HG03097 (cell line): ENCODE data around the gene MRPS2.
"Not testable (repeated sequence)": the region's sequence is repeated elsewhere in the genome, so short reads cannot be mapped to it uniquely, and the experiment has no call there.

Source experiments
- ATAC-seq: cut with Tn5 transposase; IDR thresholded peaks from one replicate; pipeline ENCODE4 v1.9.1; 2021; ENCODE audit not compliant: unreplicated experiment, low FRiP score

MRPS2 gene

DNA sequence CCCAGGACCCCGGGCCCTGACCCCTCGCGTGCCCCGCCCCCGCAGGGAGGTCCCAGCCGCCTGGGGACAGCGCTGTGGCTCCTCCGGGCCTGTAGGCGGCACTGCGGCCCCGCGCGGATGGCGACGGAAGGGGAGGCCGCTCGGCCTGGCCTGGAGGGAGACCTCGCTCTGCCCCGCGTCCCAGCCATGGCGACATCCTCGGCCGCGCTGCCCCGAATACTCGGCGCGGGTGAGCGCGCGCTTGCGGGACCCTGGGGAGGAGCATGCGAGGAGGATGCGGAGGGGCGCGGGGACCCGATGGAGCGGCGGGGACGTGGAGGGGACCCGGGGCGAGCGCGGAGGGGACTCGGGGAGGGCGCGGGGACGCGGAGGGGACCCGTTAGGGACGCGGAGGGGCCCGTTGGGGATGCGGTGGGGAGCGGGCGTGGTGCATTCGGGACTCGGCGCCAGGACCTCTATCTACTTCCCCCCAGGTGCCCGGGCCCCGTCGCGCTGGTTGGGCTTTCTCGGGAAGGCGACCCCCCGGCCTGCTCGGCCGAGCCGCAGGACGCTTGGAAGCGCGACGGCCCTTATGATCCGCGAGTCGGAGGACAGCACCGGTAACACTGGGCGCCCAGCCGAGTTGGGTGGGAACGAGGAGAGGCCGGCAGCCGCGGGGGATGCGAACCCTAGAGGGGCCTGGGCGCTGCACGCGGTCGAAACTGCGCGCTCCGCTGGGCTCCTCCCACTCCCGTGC lies at the start of gene MRPS2:
TSS of gene MRPS2 (plus strand) at position 158 of the 736 bp plus-strand sequence. CDS start at position 187, 29 bp downstream.
- ATAC-seq: peak; percentile 69

DNA sequence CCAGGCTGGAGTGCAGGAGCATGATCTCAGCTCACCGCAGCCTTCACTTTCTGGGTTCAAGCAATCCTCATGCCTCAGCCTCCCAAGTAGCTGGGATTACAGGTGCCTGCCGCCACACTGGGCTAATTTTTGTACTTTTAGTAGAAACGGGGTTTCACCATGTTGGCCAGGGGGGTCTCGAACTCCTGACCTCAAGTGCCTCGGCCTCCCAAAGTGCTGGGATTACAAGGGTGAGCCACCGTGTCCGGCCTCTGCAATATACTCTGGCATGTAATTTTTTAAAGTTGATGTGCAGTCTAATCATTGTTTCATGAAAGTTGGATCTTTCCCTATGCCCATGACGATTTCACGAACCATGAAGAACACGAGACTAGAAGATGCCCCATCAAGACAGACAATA lies 49.5 kb upstream of the MRPS2 start:
- ATAC-seq: no peak

DNA sequence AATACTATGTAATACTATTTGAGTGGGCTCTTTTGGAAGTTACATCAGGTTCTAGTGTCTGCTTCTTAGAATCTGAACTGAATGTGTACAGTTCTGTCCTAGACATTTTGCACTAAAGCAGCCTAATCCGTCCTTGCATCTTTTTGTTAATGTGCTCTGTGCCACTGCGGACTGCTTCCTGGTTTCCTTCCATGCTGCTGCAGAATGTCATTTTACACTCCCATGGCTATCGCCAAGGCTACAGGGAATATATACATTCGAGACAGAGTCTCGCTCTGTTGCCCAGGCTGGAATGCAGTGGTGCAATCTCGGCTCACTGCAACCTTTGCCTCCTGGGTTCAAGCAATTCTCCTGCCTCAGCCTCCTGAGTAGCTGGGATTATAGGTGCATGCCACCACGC lies 48.6 kb upstream of the MRPS2 start:
- not testable (repeated sequence) for ATAC-seq

DNA sequence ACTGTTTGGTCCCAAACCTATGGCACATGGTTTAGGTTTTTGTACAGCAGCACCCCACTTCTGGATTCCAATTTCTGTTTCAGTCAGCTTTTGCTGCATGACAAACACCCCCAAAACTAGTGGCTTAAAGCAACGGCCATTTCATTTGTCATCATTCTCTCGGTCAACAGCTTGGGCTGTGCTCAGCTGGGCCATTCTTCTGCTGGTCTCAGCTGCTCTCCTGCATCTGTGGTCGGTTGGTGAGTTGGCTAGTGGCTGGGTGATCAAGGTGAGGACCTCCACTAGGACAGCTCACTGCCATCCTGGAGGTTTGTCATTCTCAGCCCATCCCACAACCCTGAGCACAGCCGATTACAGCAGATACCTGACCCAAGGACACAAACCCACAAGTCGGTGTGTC lies 45.7 kb upstream of the MRPS2 start:
- ATAC-seq: no peak

DNA sequence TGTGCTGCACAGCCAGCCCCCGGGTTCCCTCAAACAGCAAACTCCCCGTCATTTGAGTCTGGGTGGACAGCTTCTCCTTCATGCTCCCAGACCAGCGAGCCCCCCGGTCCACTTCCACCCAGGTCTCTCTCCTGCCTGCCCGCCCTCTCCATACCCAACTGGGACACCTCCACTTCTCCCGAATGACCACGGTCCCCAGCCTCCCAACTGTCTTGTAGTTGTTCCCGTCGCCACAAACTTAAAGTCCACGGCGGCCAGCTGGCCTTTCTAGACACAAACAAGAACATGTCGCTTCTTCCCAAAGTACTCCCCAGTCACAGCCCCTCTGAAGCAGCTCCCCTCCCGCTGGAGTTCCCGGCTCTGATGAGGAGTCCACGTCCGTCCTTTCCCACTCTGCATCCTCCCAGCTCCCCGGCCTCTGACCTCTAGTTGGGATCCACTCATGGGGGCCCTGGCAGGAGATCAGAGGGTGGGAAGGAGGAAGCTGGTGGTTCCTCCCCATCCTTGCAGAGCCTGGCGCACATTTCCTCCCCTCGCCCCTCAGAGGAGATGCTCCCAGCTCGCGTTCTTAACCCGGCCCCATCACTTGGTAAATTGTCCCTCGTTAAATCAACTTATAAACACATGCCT lies 45.0 kb upstream of the MRPS2 start:
- ATAC-seq: no peak

DNA sequence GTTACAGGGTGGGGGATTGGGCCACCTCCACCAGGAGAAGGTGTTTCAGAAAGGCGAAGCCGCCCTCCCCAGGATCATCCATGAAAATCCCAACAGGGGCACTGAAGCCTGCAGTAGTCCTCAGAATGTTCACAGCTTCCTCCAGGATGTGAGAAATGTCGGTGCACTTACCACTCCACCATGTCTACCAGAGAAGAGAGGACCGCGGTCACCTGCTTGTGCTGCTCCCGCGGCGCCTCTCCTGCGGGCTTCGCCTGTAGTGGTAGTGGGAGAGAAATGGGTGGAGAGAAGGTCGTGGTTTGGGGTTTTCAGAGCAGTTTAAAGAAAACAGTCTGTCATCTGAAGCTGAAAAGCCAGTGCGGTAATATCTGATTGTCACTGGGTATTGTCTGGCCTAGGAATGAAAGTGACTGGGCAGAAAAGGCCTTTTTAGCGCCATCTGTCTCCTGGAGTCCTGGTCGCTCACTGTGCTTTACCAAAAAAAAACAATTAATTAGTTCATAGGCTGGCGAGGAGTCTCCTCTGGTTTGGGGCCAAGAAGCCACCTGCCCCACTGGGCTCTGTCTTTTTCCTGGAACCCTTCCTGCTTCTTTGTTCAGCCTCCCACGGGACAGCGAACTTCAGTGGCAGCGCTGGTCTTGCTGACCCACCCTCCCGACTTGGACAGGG lies 43.9 kb upstream of the MRPS2 start:
- ATAC-seq: no peak

DNA sequence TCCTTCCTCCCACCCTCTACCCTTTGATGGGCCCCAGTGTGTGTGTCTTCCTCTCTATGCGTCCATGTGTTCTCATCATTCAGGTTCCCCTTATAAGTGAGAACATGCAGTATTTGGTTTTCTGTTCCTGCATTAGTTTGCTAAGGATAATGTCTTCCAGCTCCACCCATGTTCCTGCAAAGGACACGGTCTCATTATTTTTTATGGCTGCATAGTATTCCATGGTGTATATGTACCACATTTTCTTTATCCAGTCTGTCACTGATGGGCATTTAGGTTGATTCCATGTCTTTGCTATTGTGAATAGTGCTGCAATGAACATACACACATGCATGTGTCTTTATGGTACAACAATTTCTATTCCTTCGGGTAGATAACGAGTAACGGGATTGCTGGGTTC lies 42.0 kb upstream of the MRPS2 start:
- ATAC-seq: not testable (repeated sequence)

DNA sequence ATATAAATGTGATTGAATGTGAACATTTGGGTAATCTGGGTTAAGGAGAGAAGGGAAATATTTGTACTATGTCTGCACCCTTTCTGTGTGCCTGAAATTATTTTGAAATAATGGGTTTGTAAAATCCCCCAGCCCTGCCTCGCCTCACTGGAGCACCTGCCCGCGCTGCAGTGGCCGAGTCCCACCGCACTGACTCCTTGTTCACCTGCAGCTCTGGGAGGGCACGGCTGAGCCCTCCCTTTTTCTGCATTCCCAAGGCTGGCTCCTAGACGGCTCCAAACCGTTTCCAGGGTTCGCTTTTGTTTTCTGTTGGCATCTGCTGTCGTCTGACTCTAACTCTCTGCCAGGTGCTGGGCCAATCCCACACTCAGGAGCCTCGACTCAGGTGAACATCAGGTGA lies 38.5 kb upstream of the MRPS2 start:
- no peak for ATAC-seq

DNA sequence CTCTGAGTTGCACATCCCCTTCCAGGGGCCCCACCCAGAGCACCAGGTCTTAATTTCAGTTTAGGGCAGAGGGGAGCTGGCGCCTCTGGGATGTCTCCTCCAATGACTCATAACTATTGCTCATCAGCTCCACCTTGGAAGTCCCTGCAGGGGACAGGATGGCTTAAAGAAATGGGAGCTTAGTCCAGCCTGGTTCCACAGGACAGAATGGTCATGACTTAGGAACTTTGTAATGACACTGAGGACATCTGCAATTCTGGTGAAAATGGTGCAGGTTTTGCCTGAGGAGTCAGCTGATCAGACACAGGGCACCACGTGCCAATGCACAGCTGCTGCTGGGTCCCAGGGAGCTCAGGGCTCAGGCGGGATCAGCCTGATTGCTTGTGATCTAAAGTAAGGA lies 37.3 kb upstream of the MRPS2 start:
- ATAC-seq: no peak

DNA sequence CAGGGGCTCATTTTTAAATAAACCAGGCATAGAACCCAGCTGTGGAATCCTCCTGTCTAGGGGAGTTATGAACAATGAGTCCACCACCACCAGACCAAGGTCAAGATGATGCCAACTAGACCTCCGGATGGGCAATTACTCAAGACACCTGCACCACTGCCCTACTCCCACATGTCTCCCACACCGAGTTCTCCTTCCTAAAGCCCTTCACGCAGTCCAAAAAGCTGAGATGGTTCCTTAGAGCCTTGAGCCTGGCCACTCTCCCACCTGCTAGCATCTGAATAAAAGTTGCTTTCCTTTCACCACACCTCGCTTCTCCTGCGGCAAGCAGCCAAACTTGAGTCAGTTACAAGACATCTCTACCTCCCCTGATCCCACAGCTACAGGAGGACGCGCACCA lies 36.3 kb upstream of the MRPS2 start:
- ATAC-seq: no peak

DNA sequence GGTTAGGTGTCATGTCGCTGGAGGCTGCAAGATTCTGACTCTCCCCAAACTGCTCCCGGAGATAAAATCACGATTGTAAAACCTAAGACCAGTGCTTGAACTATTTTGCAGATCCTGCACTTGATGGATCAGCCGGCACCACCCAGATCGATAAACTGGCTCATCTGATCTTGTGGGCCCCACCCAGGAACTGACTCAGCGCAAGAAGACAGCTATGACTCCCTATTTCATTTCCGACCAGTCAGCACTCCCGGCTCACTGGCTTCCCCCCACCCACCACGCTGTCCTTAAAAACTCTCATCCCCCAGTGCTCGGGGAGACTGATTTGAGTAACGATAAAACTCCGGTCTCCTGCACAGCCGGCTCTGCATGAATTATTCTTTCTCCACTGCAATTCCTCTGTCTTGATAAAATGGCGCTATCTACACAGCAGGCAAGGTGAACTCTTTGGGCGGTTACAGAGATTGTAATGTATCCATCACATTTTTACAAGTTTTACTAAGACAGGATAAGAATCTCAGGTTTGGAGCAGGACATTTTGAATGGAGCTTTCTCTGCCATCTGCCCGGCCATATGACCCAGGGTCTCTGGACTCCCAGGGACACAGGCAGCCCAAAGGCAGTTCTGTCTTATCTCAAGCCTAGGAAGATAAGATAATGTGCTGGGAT lies 31.5 kb upstream of the MRPS2 start:
- no peak for ATAC-seq

DNA sequence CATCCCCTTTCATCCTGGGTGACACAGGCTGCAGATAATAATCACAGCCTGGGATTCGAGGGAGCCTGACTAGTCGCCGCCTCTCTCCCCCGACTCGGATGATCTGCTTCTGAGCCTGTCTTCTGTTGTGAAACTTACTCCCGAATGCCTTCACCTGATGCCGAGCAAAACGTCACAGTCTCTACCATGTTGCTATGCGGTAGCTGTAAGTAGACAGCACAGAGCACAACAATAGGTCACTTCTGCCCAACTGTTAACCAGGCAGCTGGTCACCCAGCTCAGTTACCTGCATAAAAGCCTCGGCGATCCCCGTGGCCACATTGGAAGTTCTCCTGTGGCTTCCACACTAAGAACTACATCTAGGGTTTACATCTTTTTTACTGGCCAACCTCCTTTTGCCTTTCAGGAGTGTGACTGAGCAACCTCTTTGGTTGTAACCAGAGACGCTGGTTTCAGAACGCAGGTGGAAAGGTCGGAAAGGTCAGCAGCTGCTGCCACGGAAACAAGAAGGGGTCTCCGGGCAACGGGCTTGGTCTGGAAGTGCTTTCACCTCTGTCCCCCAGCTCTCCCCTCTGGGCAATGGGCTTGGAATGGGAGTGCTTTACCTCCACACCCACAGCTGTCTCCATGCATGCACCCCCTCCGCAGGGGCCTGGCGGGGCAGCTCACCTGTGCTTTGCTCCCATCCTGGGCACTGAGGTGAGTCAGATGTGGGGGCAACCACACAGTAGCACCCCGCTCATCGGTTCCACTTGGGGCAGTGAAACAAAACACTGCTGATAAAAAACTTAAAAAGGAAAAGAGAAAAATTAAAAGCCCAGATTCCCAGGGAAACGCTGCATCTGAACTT lies 28.5 kb upstream of the MRPS2 start:
- ATAC-seq: no peak

DNA sequence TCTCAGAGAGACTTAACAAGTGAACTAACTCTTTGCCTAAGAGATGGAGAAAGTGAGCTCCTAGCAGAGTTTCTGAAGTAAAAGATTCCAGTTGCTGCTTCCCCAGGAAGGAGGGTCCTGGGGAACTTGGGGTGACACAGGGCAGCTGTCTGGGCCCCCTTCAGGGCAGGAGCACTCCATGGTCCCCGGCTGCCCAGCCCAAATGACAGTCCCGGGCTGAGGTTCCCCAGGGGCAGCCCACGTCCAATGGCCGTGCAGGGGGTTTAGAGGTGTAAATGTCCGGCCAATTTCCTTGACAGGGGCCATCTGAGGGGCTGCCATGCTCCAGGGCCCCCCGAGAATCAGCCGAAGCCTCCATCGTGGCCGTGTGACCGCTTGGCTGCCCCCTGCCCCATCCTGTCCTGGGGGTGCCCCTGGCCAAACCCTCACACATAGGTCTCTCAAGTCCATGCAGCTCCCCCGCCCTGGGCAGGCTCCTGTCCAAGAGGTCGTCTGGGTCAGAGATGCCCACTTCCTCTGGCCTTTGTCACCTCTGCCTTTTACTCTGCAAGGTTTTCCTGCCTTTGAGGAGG lies 26.4 kb upstream of the MRPS2 start:
- no peak for ATAC-seq

DNA sequence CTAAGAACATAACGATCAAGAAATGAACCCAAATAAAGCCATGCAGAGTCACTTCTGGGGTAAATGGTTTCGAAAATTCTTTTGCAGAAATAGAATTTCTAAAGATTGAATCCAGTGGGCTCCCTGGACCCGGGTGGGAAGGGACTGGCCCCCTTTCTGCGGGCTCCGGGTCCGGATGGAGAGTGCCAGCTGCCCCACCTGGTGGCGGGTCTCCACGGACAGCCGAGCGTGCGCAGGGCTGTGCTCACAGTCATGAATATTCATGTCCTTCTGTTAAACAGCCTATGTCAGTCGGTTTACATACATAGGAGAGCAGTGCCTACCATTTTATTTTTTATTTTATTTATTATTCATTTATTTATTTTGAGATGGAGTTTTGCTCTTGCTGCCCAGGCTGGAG lies 25.6 kb upstream of the MRPS2 start:
- ATAC-seq: no peak

DNA sequence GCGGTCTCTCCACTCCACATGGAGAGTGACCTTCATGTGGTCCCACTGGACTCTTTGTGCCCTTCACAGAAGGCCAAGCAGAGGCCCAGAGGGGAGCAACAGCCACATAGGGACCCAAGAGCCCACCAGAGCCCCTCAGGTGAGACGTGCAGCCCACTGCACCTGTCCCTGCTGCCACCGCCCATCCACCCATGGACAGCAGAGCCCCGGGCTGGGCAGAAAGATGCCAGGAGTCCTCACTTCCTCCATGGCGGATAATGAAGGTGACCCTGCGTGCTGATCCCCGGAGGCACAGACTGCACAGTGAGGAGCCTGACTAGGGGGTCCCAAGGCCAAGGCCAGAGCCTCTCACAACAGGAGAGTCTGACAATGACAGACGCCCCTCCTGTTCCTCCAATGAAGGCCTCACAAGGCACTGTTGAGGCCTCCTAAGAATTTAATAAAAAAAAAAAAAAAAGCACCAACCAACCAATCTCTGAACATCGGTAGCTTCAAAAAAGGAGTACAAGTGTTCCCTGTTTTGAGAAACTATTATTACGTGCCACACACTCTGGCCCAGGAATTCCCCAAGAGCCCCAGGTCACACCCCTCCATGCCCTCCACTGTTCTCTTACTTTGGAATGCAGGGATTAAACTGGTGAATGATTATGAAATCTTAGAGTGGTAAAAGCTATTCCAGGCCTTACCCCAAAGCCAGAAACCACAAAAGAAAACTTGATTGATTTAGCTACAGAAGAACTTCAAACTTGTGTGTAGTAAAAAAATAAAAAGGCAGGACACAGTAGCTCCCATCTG lies 23.7 kb upstream of the MRPS2 start:
- ATAC-seq: no peak

DNA sequence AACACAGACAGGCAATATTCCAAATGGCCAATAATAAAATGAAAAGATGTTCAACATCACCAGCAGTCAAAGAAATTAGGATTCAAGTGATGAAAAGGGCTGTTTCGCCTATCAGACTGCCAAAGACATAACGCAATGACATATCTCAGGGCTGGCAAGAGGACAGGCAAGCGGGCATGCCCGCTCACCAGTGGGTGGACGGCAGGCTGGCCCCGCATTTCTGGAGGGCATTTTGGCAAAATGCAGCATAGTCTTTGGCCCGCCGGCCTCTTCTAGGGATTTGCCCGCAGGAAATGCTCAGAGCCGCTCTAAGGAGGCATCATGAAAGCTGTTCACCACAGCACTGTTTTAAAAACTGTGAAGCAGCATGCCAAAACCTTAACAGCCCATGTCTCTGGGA lies 22.3 kb upstream of the MRPS2 start:
- ATAC-seq: no peak

DNA sequence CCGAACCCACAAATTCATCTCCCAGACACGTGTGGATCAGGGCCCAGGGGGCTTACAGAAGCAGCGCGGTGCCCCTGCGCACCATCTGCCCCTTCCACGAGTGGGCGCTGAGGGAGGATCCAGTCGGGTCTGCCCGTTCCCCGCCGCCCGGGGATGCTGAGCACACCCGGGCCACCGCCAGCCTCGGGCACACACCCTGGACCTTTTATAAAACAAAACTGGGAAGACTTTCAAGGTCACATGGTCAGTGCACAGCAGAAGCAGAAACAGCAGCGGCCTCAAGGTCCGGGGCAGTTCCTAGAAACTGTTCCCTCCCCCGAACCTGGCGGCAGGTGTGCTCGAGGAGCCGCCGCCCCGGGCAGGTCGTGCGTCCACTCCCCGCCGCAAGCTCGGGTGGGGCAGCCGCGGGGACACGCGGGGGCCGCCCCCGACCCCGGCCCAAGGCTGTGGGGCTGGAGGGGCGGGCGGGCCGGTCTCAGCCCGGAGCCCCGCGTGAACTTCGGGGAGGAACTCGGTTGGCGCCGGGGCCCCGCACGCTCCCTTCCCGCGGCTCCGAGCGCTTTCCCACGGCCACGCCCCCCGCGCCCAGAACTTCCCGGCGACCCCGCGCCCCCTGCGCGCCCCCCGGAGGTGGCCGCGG lies 21.5 kb upstream of the MRPS2 start:
- no peak for ATAC-seq

DNA sequence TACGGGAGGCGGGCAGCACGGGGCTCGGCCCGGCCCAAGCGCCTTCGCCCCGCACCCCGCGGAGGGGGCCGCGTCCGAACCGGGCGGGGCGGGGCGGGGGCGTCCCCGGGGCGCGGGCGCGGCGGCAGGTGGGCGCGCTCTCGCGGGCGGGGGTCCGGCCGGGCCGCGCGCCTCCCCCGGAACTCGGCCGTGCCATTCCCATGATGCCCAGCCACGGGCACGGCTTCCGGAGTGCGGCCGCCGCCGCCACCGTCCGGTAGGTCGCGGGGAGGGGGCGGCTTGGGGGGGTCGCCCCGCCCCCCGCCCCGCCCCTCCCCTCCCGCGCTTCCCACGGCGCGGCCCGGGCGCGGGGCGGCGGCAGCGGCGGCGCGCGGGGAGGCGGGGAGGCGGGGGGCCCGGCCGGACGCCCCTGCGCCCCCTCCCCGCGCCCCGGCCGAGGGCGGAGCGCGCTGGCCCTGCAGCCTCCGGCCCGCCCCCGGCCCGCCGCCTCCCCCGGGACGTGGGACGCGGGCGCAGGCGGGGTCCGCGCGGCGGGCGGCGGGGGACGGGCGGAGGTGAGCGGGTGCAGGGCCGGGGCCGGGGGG lies 20.9 kb upstream of the MRPS2 start, which contains the start of gene PPP1R26:
TSS of gene PPP1R26 (plus strand) at position 314 of the 584 bp plus-strand sequence. CDS start 4,729 bp downstream, outside the sequence.
- no peak for ATAC-seq
